DMS 273 (cell line): ENCODE measurements around the gene ZBTB47.

Experiments
- DNase-seq: peaks from one replicate; lab custom pipeline; 2025; ENCODE audit not compliant: unreplicated experiment; lab: John Stamatoyannopoulos, UW

The ZBTB47 gene

DNA sequence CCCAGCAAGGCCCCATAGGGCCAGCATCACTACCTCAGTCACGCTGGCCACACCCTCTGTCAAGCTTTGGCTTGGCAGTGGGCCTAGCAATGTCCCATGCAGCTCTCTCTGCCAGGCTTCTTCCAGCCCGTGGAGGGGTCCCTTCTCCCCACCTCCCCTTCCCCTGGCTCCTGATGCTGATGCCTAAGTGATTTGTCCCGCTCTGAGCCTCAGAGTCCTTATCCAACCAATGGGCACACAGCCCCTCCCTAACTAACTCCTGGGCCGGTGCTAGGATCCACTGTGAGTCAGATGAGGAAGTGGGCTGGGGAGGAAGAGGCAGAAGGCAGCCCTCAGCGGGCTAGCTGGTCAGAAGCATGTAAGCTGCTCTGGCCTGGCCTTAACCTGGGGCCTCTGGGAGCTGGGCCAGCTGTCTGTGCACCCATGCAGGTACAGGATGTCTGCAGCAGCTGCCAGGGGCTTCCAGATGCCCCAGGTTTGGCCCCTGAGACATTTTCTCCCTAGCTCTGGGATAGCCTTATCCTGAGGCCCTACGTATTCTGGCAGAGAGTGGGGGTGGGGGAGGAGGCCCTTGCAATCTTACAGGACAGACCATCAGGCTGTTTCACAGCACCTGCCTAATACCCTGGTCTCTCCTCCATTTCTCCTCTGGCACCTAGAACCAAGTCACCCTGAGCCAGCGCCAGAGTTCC is 740 bp upstream of the ZBTB47 start:
- DNase-seq: peak; percentile 55

DNA sequence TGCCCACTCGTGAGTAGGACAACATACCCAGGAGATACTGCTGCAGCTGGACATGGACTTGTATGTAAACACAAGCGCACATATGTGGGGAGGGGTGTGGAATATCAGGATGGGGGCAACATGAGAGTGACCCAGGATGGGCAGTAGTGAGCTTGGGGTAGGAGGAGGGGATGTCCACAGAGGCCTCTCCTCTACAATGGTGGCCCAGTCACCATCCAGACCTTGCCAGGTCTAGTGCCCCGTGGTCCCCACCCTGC is 266 bp upstream of the ZBTB47 start:
- DNase-seq: no peak

DNA sequence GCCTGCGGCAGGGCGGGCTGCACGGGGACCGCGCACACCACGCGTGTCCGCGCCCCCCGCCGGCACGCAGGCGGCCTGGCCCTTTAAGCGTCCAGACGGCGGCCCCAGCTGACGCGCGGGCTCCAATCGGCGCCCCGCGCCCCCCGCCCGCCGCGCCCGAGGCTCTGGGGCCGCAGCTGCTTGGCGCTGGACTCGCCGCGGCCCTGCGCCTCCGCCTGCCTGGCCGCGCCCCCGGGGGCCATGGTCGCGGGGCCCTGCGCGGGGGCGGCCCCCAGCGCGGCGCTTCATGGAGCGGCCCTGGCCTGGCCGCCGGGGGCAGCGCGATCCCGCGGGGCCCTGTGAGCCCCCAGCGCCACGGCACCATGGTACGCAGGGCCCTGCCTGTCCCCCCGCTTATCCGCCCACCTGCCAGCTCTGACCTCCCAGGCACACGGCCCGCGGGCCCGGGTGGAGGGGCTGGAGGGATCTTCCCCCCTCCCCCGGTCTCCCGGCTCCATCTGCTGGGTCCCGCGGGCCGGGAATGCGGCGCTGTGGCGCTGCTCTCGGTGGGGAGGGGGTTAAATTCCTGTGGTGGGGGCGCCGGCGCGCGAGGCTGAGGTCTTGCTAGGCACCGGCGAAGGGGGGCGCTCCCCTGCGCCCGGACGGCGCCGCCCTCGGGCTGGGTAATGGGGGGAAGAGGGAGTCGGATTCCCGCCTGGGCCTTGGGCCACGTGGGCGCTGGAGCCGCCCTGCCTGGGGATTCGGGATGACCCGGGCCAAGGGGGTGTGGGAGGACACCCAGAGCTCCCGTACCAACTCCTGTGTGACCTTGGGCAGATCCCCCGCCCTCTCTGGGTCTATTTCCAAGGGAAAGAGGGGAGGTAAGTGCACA is 1.1 kb downstream of the ZBTB47 start:
- DNase-seq: peak; percentile 70

DNA sequence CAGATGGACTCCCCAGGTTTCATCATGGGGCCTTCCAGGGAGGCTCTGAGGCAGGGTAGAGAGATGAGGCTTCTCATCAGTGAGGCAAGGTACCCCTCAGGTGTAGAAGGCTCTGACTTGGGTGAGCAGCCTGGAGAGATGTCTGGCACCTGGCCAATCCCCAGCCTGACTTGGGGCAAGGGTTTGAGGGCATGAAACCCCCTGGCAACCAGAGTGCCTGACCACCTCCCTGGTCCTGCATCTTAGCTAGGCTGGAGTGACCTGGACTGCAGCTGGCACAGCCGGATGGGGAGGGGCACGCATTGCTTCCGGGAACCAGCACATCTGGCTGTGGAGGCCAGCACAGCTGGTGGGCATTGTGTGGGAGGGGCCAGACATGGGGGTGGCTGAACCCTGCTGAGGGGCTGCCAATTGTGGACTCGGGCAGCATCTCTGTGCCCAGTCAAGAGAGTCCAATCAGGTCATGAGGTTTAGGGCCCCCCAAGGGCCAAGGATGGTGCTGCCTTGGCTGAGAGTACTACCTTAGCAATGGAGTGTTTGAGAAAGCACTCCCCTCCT is 1.9 kb downstream of the ZBTB47 start:
- DNase-seq: no peak

DNA sequence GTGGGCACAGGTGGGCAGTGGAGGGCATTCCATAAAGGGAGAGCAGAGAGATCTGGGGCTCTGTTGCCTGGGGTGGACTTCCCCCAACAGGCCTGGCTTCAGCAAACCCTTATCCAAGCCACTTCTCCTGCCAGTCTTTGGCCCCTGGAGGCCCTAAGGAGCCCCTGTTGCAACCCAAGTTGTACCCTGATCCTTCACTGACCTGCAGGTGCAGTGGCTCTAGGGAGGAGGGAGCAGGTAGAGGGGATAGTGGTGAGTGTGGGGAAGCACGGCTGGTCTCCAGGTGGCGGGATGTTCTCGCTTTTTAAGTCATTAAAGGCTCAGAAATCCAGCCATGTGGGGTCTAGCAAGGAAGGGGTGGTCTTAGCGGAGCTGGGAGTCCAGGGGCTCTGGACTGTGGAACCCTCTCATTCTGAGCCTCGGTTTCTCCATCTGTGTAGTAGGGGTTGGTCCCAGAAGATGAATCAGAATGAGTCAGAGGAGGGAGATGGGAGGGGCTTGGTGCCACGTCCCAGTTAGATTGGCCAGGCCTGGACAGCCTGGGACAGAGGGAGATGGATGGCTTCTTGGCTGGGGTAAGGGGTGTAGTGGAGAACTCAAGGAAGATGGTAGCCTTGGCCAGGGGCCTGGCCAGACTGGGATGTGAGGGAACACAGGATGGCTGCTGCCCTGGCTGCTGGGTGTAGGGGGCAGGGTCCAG is 2.6 kb downstream of the ZBTB47 start:
- DNase-seq: no peak

DNA sequence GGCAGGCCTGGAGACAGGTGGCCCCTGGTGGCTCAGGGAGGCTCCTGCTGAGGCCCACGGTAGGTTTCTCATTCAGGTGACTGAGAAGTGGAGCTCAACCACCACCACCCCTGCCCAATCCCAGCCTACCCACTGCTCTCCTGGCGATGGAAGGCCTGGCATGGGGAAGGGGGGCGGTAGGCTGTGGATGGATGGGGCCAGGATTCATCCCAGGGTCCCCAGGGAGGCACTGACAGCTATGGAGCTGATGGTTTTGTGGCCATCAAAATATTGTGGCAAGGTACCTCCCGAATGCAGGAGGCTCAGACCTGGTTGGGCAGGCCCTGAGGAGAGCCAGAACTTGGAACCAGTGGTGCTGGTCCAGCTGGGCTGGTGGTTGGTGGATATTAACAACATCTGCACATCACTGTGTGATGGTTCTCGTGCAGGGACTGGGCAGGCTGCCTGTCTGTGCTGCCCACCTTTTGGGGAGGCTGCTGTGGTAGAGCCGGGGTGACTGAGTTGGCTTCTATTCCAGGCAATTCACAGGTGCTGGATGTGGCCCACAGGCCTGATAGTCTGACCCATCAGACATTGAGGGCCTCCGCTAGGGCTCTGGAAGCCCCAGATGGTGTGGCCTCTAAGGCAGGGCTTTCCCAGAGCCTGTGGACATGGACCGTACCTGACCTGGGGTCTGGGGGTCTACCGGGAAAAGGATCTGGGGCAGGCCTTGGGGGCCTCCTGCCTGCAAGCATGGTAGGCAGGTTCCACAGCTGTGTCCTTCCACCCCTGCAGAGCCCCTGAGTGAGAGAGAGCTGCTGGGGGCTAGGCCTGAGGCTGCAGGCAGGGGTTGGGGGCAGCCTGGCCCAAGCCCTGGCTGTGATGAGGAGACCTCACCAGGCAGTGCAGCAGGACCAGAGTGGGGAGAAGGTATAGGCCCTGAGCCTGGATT is 3.4 kb downstream of the ZBTB47 start:
- DNase-seq: no peak

DNA sequence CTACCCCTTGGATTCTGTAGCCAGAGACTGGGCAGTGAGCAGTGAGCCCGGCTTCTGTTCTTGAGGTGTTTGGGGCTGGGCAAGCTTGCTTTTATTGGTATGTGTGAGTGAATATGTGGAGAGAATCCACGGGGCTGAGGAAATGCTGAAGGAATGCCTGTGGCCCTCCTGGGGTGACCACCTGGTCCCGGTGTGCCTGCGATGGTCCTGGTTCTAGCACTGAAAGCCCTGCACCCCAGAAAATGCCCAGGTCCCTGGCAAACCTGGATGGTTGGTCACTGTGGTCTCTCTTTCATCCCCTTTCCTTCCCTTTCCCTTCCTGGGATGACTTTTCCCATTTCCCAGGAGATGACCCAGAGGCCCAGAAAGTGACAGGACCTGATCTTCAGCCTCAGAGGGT is 4.2 kb downstream of the ZBTB47 start:
- no peak for DNase-seq

DNA sequence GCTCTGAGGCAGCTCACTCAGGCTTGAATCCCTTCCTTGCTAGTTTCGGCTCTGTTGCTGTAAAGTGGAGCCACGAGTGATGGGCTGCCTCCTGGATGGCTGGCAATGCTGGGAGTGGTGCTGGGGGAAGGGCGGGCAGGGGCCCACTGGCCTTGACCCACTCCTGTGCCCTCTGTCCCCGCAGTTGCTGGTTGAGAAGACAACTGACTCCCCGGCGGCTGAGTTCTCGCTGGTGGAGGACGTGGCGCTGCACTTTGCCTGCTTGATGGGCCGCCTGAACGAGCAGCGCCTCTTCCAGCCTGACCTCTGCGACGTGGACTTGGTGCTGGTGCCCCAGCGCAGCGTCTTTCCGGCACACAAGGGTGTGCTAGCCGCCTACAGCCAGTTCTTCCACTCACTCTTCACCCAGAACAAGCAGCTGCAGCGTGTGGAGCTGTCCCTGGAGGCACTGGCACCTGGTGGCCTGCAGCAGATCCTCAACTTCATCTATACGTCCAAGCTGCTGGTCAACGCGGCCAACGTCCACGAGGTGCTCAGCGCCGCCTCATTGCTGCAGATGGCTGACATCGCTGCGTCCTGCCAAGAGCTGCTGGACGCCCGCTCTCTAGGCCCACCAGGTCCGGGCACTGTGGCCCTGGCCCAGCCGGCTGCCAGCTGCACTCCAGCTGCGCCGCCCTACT is 4.7 kb downstream of the ZBTB47 start:
- no peak for DNase-seq

DNA sequence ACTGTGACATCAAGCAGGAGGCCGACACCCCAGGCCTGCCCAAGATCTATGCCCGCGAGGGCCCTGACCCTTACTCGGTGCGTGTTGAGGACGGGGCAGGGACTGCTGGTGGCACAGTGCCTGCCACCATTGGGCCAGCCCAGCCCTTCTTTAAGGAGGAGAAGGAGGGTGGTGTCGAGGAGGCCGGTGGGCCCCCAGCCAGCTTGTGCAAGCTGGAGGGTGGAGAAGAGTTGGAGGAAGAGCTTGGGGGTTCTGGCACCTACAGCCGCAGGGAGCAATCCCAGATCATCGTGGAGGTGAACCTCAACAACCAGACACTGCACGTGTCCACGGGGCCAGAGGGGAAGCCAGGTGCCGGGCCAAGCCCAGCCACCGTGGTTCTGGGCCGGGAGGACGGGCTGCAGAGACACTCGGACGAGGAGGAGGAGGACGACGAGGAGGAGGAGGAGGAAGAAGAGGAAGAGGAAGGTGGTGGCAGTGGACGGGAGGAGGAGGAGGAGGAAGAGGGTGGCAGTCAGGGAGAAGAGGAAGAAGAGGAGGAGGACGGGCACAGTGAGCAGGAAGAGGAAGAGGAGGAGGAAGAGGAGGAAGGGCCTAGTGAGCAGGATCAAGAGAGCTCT is 5.4 kb downstream of the ZBTB47 start:
- DNase-seq: no peak

DNA sequence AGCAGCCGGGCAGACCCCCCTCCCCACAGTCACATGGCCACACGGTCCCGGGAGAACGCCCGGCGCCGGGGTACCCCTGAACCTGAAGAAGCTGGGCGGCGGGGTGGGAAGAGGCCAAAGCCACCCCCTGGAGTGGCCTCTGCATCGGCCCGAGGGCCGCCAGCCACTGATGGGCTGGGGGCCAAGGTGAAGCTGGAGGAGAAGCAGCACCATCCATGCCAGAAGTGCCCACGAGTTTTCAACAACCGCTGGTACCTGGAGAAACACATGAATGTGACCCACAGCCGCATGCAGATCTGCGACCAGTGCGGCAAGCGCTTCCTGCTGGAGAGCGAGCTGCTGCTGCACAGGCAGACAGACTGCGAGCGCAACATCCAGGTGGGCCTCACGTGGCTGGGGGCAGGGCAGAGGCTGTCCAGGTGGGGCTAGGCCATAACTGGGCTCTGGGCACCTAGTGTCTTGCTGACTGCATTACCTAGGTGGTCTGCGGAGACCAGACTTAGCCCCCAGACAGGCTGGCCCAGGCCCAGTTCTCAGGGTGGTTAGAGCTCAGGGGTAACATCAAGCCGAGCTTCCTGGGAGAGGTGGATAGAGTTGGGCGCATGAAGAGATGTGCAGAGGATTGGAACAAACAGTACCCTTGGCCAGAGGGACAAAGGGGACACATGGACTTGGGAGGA is 6.1 kb downstream of the ZBTB47 start:
- no peak for DNase-seq

DNA sequence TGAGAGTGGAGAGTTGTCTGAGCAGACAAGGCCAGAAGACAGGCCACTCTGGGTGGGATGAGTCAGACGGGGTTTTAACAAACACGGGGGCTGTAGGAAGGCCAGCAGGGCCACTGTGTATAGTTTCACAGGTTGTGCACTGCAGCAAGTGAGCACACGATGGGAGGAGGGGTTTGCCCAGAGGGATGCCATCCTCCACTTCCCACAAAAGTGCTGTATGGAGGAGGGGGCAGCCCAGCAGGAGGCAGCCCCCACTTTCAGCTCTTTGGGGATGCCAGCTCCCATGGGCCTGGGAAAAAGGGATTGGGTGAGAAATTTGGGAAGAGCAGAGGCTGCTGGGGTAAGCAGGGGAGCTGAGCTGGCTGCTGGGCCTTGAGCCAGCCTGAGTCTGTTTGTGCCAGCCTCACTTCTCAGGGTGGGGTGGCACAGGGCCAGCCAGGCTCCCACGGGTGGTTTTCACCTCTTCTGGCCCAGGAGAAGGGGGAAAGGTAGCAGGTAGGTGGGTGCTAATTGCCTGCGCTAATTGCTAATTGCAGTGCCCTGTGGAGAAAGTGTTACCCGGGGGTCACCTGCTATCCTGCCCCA is 6.7 kb downstream of the ZBTB47 start:
- DNase-seq: peak; percentile 12

DNA sequence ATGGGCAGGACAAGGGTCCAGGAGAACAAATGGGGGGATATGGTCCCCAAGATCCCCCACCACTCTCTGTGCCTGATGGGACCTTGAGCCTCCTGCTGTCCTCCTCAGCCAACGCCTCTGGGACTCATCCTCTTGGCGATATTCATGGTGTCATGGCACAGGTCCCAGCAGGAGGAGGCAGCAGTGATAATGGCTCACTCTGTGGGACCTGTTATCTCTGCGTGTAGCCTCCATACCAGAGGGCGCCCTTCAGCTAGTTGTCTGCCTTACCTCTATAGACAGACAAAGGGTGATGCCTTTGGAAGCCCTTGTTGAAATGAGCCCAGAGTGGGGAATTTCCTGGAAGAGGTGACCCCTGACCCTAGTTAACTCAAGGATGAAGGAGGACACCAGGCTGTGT is 7.4 kb downstream of the ZBTB47 start:
- DNase-seq: peak; percentile 28

DNA sequence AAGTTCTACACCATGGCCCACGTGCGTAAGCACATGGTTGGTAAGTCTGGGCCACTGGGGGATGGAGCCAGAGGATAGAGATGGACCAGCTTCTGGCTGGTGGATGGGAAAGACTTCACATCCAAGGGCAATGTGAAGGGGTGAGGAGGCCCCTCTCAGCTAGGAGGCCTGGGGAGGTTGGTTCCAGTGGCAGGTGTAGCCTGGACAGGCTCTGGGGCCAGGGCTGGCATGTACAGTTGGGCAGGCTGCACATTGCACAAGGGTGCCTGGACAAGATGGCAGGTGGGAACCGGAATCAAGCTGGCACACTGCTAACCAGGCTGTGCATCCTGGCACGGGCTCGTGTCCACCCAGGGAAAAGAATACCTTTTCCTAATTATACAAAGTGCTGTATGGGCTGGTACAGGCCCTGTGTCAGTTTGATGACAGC is 8.1 kb downstream of the ZBTB47 start:
- no peak for DNase-seq

DNA sequence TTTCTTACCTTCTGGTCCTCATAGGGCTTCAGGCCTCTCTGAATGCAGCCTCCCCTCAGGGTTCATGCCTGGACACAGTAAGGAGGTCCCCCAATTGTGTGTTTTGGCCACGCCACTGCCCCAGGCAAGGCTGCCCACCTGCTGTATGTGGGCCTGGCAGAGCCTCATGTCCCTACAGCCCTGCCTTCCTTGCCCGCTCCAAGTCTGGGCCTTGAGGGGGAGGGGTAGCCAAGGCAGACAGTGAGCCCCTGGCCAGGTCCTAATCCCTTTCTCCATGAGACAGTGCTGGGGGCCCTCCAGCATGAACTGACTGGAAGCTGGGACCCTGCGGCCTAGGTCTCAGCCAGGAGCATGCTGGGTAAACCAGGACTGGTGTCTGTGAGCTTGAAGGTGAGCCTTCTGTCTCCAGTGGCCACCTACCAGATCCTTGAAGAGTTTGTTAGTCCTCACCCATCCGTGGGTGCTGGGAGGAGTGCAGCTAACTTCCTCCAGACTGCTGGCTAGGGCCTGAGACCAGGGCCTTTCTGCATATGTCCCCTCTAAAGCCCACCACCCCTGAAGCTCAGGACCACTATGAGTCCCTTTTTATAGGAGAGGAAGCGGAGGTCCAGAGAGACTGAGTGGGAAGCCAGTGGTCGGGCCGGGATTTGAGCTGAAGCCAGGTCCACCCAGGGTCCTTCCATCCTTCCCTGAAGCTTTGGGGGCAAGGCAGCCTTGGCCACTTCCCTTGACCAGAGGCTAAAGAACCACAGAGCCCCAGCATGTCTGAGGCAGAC is 8.7 kb downstream of the ZBTB47 start:
- DNase-seq: no peak

DNA sequence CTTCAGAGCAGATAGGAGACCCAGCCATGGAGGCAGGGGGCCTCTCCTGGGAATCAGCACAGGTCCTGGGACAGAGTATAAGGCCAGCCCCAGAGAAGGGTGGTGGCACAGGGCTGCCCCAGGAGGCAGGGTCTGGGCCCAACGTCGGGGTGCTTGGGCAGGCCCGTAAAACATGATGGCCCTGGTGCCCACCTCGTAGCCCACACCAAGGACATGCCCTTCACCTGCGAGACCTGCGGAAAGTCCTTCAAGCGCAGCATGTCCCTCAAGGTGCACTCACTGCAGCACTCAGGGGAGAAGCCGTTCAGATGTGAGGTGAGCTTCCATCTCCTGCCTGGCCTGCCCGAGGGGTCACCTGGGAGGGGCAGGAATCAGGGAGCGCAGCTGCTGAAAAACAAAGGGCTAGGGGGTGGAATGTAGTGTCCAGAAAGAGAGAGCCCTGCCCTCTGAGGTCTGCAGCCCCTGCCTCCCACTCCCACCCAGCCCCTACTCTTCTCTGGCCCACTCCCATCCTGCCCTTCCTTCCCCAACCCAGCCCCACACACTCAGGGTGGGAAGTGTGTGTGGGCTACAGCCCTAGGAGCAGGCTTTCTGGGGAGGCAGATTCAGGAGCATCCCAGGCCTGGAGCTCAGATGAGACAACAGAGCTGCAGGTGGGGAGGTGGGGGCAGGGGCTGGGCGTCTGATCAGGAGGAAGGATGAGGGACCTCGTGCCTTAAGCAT is 9.5 kb downstream of the ZBTB47 start:
- DNase-seq: no peak

DNA sequence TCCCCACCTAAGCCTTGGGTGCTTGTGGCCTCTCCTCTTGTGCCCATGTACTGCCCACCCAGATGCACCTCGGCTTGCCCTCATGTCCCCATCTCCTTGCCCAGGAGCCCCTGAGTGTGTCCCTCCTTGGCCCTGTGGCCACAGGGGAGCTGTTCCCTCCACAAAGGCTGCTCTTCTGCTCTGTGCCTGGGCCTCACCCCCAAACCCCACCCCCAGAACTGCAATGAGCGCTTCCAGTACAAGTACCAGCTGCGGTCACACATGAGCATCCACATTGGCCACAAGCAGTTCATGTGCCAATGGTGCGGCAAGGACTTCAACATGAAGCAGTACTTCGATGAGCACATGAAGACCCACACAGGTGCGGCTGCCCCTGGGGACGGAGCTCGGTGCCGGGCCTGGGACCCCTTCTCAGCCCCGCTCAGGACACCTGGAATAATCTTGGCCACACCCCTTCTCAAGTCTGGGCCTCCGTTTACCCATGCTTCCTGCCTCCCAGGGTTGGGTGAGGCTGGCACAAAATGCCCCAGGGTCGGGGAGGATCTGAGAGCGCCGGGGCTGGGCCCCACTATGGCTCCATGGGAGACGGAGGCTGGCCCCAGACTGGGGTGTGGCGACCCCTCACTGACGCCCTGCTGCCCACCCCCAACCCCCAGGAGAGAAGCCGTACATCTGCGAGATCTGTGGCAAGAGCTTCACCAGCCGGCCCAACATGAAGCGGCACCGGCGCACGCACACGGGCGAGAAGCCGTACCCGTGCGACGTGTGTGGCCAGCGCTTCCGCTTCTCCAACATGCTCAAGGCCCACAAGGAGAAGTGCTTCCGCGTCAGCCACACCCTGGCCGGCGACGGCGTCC is 10.3 kb downstream of the ZBTB47 start:
- DNase-seq: no peak

DNA sequence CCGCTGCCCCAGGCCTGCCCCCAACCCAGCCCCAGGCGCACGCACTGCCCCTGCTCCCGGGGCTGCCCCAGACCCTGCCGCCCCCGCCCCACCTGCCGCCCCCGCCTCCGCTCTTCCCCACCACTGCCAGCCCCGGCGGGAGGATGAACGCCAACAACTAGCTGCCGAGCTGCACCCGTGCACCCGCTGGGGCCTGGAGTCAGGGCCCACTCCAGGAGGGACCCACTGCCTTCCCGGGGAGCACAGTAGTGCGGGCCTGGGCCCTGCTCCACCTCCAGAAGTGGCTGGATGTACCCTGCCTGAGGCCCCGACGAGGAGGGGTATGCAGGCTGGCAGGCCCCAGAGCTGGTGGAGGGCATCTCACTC is 10.9 kb downstream of the ZBTB47 start:
- no peak for DNase-seq
